Hematopoietic multipotent progenitor cell treated with erythropoietin and hydrocortisone succinate and interleukin-3 and kit ligand, for 6 days (in vitro differentiated cells): ENCODE measurements around the gene DVL1.
"Not testable (repeated sequence)": the region's sequence is repeated elsewhere in the genome, so short reads cannot be mapped to it uniquely, and the experiment has no call there.

ENCODE experiments used
- DNase-seq: peaks from one replicate; pipeline ENCODE4 v3.0.0-alpha.2; 2015

The DVL1 gene

DNA sequence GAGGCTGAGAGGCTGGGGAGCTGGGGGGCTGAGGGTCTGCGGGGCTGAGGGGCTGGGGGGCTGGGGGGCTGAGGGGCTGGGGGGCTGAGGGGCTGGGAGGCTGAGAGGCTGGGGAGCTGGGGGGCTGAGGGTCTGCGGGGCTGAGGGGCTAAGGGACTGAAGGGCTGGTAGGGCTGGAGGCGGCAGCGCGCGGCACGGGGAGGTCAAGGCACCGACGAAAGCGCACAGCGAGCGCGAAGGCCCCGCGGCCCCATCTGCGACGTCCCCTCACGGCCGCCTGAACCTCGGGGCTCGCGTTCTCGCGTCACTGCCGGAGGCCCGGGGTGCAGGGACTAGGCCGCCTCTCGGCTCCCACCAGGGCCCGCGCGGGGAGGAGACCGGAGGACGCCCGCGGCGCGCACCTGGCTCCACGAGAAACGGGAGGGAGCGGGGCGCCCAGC lies 25.1 kb downstream of the DVL1 start:
- DNase-seq: no peak

DNA sequence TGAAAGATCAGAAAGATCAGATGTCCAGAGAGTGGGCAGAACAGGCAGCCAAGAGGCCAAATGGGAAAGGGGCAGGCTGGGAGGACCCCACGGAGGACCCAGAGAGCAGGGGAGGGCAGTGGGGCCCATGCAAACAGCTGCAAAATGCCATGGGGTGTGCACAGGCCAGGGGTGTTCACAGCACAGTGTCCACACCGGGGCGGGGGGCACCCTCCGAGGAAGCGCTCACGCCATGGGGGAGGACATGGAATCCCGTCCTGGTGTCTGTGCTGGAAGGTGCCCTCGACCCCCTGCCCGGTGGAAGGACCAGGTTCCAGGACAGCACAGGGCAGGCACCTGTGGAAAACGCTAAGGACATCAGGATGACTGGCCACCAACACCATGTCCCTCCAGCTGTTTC lies 26.3 kb downstream of the DVL1 start:
- no peak for DNase-seq

DNA sequence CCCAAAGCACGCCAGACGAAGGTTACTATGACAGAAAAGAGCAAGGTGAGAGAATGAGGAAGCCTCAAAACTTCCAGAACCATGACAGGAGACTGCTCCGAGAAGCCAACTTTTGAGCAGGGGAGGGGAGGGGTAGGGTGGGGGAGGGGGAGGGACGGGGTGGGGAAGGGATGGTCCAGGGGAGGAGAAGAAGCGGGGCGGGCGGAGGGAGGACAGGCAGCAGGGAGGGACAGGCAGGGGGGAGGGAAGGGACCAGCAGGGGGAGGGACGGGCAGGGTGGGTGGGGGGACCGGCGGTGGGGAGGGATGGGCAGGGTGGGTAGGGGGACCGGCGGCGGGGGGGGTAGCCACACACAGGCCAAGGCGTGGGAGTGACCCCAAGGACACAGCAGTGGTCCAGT lies 26.8 kb downstream of the DVL1 start:
- no peak for DNase-seq

DNA sequence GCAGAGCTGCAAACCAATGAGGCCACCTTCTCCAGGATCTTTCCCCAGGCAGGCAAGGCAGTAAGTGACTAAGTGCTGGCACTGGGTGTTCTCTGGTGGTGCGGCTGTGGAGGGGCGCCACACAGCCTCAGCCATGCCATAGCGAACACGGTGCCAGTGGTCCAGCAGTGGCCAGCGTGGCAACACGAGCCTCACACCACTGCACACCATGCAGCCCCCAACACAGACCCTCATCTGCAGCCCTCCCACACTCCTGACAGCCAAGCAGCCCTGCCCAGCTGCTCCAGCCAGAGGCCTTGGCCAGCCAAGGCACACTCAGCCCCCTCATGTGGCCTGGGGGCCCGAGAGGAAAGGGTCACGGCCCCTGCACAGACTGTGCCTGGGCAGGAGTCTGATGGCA lies 27.7 kb downstream of the DVL1 start:
- DNase-seq: no peak

DNA sequence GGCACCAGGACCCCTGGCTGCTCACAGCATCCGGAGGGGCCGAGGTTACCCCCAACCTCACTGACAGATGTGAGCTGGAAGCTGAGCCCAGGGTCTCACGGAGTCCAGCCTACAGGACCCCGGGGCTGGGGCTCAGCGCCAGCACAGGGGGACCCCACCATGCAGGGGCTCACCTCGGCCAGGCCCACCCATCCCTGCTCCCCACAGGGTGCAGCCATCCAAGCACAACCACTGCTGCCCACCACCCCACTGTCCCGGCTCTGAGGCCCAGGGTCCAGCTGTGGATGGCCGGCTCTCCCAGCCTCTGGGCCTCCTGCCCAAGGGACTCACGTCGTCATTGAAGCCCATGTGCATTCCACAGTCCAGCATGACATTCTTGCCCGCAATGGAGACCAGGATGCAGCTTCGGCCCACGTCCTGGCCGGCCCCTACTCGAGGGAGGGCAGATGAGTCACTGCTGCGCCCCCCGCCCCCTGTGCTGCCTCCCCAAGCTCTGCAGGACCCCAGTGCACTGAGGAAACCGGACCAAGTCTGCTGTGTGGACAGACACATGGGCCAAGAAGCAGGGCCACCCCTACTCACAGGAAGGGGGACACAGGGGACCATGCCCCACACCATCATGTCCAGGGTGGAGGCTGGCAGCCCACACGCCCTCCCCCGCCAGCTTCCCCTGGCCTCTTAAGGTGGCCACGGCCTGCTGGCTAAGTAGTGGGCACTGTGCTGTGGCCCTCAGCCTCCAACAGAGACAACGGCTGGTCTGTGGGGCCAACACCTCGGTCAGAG lies 28.4 kb downstream of the DVL1 start:
- DNase-seq: no peak

DNA sequence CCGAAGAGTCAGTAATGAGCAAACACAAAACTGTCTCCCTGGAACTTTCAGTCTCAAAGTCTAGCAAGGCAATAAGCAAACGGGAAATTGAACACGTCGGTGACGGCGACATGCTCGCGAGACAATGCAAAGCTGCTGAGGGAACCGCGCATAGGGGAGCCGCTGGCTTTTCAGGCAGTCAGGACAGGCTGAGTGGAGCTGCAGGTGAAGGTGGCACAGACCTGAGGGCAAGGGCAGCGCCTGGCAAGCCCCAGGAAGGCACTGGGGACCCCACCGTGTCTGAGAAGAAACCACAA lies 29.6 kb downstream of the DVL1 start:
- no peak for DNase-seq

DNA sequence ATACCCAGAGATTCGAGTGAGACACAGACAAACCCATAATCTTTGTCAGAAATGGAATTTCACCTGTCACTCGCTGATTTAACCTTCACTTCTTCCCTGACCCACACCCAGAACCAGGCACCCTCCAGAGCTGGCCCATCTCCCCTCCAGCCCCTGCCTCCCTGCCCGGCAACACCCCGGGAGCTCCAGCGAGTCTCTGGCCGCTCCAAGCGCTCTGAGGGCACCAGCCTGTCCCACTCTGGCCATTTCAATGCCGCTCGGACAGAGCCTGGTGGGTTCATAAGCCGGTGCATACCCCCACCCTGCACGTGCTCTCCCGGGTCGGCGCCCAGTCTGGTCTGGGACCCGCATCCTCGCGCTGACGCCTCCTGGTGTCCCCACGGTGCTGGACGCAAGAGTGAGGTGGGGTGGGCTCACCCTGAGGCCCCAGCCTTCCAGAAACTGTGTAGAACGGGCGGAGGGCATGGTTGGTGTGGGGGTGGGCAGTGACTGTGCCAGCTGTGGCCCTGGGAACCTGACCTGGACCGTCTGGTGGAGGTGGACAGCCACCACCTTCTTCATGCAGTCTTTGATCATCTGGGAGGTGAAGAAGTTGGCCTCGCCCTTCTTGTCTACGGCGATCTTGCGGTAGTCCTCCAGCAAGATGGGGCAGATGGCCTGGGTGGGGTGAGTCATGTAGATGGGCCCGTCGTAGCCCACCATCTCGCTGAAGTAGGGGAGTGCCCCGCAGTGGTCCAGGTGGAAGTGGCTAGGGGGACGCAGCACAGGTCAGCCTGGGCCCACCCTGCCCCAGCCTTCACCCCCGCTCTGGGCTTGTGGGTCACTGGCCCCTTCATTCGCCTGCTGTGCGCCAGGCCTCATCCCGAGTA lies 30.2 kb downstream of the DVL1 start:
- DNase-seq: no peak

DNA sequence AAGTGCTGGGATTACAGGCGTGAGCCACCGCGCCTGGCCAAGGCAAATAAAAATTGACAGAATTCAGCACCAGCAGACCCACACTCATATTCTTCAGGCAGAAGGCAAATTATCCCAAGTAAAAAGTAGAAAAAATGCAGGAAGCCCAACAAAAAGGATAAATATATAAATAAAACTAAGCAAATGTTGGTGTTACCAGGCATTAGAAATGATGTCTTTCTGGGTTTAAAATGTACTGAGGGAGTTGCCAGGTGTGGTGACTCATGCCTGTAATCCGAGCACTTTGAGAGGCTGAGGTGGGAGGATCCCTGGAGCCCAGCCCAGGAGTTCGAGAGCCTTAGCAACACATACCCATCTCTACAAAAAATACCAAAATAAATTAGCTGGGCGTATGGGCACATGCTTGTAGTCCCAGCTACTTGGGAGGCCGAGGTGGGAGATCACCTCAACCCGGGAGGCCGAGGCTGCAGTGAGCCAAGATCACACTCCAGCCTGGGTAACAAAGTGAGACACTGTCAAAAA lies 31.0 kb downstream of the DVL1 start:
- peak; percentile 42 for DNase-seq

DNA sequence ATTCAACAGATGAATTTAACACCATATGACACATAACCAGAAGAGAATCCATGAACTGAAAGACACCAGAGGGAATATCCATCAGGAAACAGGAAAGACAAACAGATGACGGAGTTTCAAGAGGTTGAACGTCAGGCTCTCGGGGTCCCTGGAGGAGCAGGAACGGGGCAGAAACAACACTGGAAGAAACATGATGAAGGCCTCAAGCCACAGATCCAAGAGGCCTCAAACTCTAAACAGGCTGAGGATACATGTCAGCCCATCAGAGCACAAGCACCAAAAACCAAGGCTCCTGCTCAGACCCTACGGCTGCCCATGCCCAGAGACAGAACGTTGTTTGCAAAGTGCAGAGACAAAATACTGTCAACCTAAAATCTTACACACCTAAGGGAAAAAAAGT lies 31.8 kb downstream of the DVL1 start:
- no peak for DNase-seq

DNA sequence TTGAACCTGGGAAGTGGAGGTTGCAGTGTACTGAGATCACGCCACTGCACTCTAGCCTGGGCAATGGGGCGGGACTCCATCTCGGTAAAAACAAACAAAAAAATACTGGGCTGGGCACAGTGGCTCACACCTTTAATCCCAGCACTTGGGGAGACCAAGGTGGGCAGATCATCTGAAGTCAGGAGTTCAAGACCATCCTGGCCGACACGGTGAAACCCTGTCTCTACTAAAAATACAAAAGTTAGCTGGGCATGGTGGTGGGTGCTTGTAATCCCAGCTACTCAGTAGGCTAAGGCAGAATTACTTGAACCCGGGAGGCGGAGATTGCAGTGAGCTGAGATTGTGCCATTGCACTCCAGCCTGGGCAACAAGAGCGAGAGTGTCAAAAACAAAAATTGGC lies 33.0 kb downstream of the DVL1 start:
- DNase-seq: not testable (repeated sequence)

DNA sequence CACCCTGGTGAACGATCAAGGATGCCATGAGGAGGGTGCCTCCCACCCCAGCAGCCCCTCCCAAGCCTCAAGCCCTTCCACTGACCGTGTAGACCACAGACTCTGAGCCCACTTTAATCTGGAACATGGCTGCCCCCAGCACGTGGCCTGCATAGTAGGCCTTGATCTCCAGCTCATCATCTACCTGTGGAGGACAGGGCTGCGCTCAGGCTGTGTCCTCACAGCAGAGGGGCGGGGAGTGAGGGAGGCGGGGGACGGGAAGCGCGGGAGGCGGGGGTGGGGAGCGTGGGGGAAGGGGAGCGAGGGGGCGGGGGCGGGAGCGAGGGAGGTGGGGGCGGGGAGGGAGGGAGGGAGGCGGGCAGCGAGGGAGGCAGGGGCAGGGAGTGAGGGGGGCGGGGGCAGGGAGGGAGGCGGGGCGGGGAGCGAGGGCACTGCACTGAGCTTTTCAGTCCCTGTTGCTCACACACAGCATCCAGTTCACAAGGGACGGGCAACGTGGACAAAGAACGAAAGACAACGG lies 33.7 kb downstream of the DVL1 start:
- no peak for DNase-seq

DNA sequence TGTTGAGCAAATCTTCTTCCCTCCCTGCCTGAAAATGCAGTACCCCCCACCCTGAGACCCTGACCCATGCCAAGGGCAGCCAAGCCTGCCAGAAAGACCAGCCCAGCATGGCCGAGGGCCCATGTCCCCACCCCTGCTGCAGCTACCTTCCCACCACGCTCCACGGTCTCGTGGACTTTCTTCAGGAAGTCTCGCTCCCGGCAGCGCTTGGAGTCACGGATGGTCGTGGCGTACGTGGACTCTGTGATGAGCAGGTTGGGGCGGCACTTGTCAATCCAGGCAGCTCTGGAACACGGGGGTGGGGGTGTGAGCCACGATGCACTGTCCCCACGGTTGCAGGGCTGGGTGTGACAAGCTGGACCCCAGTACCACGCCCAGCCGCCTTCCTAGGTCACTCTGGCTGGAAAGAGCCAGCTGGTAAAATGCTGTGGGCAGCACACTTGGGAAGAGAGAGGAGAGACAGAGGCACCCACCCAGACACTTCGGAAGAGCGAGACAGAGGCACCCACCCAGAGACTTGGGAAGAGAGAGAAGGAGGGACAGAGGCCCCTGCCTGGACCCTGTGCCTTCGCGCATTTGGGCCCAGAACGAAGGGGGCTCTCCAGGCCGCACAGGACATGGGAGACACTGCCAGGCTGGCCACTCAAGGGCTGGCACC lies 34.4 kb downstream of the DVL1 start:
- DNase-seq: no peak

DNA sequence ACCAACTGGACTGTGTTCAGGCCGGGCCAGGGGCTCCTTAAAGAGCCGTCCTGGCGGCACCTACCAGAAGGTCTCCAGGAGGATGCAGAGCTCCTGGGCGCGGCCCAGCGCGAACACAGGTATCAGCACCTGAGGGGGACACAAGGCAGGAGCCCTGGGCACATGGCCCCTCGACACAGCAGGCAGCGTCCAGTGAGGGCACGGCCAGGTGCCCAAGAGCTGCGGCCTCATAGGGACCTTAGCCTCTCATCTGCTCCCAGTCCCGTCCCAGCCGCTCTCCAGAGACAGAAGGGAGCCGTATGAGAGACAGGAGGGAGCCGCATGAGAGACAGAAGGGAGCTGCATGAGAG lies 35.0 kb downstream of the DVL1 start:
- no peak for DNase-seq

DNA sequence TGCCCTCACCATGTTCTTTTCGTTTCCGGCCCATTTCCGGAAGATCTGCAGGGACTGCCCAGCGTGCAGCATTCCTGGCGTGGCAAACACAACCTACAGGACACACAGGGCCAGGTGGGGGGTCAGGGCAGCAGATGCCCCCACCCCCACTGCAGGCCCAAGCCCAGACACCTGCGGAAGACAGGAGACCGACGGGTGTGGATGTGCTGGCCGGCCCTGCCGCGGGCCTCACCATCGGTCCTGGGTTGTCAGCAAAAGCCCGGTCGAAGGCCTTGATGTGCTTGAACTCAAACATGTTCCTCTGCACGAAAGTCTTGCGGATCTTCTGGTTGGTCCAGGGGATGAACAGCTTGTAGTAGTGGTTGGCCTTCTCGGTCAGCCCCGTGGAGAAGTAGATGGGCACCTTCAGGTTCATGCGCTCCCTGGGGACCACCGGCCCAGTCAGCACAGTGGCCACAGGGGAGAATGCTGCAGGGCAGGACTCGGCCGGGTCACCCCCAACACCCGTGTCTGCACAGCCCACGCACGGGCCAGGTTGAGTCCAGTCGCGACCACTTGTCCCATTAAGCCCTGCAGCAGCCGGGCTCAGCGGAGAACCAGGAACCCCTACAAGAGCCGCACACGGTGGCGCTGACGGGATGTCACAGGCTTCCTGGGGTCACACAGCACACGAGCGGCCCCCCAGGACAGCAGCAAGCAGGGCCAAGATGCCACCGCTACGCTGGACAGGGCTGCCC lies 35.5 kb downstream of the DVL1 start:
- DNase-seq: no peak

DNA sequence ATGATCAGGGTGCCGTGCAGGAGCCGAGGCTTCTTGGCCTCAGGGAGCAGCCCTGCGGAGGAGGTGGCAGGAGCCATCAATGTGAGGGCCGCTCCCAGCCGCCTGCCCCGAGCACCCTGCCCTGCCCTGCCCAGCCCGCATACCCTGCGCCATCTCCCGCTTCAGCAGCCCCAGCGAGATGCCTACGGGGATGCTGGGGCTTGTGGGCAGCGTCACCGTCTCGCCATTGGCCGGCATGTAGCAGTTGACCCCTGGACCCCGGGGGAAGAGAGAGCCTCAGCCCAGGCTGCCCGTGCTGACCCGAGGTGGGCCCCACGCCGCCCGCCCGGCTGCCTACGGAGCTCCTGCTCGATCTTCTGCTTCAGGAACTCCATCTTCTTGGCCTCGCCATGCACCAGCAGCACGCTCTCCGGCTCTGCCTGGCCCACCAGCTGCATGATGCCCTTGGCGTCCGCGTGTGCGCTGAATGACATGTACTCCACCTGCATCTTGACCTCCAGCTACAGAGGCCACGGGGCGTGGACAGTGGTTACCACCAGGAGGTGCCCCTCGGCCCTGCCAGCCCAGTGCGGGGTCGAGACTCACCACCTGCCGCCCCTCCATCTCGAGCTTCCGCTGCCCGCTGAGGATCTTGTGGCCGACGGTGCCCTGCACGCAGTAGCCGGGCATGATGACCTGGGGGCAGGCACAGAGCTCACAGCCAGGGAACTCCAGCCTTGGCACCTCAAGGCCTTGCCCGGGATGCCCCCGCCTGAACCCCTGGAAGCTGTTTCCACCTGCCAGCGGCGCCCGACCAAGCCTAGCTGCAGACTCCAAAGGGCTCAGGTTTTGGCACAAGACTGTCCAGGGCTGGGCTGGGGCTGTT lies 36.5 kb downstream of the DVL1 start:
- DNase-seq: no peak

DNA sequence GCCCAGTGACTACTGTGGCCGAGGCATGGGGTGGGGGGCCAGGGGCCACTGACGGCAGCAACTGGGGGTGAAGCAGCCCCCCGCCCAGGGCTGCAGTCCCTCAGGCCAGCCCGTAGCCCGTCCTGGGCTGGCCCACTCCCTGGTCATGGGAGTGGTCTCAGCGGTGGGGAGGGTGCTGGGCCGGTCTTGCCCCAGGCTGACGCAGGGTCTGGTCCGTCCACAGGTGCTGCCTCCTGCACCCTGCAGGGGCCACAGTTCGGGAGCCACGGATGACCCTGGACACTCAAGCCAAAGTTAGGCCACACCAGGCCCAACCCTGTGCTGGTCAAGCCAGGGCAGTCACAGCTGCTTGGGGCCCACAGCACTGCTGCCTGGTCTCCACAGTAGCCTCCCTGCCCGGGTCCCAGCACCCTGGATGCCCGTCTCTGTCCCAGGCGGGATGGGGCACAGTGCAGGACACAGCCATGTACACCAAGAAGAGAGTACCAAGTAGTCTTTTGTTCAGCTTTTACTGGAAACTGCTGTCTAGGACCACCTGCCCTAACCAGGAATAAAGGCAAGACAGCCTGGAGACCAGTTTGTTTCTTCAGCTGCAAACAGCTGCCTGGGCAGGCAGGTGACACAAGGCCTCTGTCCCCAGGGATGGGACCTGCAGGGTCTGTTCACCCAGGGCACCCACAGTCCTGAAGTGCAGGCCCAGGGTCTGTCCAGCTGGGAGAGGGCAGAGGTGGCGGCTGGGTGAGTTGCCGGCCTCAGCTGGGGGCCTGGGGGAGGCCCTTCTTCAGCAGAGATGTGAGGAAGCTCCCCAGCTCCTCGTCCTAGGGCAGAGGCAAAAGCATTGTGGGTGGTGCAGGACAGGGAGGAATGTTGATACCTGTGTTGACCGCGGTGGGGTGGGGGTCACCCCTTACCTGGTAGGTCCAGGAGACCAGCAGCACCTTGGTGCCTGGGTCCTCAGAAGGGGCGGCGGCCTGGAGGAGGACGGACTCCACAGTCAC lies 37.8 kb downstream of the DVL1 start:
- no peak for DNase-seq

DNA sequence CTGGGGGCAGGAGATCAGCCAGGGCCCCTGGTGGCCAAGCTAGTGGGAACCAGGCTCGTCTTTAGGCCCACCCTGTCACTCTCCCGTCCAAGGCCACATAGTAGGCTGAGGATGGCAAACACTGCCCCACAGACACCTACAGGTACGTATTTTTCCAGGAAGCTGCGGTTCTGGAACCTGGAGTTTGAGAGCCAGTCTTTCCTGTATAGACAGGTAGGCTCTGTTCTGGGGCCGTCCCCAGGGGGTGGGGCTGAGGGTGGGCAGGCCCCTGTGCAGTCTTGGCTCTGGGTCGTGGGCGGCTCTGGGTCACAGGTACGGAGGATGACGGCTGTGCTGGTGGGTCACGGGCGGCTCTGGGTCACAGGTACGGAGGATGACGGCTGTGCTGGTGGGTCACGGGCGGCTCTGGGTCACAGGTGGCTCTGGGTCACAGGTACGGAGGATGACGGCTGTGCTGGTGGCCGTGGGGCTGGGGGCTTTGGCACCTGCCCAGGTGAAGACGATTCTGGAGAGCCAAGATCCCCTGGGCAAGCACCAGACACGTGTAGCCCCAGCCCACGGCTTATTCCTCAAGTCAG lies 38.7 kb downstream of the DVL1 start:
- no peak for DNase-seq

DNA sequence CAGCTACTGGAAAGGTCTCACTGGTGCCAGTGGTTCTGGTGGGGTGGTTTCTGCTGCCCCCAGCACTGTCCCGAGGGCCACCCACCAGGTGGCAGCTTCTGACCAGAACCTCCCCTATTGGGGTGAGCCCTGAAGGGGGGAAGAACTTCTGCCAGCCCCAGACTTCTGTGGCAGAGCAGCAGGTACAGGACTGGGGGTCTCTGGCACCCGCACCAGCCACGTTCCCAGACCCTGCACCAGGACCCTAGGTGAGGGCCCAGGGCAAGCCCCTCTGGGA lies 39.2 kb downstream of the DVL1 start:
- no peak for DNase-seq

DNA sequence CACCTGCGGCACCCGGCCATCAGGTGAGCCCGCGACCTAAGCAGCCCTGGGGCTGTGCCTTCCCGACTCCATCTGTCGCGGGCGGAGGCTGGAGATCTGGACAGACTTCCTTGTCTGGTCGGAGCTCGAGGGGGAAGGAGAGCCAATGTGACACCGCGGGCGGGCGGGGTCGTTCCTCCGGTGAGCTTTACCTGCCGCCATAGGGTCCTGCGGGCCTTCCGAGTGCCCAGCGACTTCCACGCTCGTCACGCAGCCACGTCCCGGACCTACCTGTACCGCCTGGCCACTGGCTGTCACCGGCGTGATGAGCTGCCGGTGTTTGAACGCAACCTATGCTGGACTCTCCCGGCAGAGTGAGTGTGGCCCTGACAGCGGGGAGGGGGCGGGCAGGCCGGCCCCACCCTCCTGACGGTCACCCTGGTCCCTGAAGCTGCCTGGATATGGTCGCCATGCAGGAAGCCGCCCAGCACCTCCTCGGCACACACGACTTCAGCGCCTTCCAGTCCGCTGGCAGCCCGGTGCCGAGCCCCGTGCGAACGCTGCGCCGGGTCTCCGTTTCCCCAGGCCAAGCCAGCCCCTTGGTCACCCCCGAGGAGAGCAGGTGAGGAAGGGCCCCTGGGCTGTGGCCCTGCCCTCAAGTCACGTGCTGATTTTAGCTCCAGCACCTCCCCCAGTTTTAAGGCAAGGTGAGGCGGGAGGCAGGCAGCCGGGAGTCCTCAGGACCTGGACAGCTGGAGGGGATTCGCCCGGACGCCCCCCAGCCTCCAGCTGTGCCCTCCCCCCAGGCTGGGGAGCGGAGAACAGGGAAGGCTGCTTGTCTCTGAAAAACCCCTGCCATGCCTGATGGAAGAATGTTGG lies 39.7 kb downstream of the DVL1 start:
- peak; percentile 54 for DNase-seq
